HG02981 (cell line): Measurements from ENCODE around the gene BTBD6.

ENCODE experiments used
- ATAC-seq: cut with Tn5 transposase; IDR thresholded peaks from one replicate; pipeline ENCODE4 v1.9.1; 2021; ENCODE audit warnings: mild to moderate bottlenecking, moderate library complexity; ENCODE audit not compliant: unreplicated experiment

The BTBD6 gene

GRCh38 chr14:105211086-105211757 is 37.1 kb upstream of the BTBD6 start:
- no peak for ATAC-seq

- no peak for ATAC-seq
These were observed 36.6 kb upstream of the BTBD6 start for GRCh38 chr14:105211758-105212089.

DNA sequence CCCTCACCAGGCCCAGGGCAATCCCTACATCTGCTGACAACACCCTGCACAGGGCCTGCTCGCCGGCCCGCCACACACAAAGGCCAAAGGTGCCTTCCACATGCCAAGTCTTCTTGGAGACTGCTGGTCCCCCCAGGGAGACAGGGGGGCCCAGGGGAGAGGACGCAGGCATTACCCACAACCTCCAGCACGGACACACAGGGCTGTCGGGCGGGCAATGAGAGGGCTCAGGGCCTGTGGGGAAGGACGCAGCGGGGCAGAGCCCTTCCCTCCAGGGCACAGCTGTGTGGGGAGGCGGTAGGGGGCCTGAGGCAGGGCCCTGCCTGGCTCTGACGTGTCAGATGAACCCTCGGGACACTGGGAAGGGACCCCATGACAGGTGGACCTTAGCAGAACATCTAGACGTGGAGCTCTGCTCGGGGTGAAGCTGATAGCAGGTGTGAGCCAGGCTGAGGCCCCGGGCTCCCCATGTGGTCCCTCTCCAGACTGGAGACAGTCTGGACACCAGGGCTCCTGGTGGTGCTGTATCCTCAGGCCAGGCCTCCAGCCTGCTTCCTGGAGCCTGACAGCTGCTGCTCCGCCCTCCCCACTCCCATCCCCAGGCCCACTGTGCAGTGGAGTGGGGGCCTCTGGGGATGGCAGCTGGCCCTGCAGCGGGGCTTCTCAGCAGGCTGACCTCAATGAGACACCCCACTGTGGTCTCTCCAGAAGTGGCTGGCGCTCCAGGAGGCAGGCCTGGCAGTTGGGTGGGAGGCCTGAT is 35.6 kb upstream of the BTBD6 start:
- ATAC-seq, result no peak

DNA sequence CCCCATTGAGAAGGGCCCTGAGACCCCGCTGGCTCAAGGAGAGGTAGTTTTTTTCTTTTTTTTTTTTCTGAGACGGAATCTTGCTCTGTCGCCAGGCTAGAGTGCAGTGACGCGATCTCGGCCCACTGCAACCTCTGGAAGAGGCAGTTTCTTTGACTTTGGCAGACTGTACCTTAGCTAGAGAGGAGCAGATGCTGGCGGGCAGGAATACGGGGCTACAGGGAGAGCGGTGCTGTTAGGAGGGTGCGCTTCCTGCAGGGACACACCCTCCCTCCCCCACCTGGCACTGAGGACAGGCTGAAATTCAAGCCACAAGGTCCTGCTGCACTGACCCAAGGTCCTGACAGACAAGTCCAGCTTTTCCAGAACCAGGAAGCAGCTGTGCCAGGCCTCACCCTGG is 35.0 kb upstream of the BTBD6 start:
- no peak for ATAC-seq

DNA sequence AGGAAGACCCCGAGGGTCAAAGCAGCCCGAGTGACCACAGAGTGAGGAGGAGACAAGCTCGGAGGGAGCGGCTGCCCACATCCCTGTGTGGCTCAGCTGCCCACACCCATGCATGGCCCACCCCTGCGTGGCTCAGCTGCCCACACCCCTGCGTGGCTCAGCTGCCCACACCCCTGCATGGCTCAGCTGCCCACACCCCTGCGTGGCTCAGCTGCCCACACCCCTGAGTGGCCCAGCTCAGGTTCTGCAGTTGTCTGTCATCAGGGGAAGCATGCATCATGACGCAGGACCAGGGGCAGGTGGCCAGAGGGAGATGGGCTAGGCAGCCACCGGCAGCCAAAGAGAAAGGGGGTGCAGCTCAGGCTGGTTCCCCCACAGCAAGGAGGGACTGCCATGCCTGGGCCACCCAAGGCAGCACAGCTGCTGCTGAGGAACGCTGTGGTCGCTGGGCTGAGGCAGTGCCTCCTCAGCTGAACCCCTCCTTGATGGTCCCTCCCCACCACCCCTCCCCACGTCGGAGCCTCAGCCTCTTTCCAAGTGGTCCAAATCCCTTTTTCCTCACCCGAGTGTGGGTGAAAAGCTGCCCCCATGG is 33.9 kb upstream of the BTBD6 start:
- ATAC-seq, result no peak

DNA sequence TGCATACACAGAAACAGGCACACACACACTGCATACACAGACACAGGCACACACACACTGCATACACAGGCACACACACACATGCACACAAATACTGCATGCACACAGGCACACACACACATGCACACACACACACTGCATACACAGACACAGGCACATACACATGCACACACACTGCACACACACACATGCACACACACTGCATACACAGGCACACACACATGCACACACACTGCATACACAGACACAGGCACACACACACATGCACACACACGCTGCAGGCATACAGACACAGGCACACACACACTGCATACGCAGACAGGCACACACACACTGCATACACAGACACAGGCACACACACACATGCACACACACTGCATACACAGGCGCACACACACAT is 32.7 kb upstream of the BTBD6 start:
- ATAC-seq, result no peak

DNA sequence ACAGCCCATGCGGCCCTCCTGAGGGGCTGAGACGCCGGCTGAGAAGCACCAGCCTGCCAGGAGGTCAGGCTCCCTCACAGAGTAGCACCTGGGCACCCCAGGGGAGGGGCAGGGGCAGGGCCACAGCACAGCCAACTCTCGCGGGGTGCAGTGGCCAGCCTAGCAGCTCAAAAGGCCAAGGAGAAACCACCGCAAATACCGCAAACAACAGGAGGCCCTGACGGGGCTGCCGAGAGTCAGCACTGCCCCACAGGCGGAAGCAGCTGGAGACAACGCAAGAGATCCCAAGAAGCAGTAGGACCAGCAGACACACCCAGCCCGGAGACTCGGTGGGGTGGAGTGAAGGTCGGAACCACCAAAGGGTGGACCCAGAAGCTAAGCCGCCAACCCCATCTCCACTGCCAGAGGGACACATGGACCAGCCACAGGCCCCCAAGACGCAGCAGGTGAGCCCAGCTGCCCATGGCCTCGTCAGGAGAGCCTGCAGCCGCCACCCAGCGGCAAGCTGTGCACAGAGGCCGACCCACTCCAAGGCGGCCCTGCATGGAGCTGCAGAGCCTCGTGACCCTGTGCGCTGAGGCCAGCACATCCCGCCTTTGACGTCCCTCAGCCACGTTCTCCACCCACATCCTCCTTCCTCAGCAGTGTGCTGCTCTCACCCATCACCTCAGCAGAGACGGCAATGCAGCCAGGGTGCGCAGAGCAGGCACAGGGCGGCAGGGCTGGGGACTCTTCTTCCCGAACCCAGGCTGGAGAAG is 31.7 kb upstream of the BTBD6 start:
- no peak for ATAC-seq

- ATAC-seq, result no peak
These were observed 30.6 kb upstream of the BTBD6 start for GRCh38 chr14:105217774-105218173.

- ATAC-seq, result no peak
These were observed 29.7 kb upstream of the BTBD6 start for GRCh38 chr14:105218611-105219010.

DNA sequence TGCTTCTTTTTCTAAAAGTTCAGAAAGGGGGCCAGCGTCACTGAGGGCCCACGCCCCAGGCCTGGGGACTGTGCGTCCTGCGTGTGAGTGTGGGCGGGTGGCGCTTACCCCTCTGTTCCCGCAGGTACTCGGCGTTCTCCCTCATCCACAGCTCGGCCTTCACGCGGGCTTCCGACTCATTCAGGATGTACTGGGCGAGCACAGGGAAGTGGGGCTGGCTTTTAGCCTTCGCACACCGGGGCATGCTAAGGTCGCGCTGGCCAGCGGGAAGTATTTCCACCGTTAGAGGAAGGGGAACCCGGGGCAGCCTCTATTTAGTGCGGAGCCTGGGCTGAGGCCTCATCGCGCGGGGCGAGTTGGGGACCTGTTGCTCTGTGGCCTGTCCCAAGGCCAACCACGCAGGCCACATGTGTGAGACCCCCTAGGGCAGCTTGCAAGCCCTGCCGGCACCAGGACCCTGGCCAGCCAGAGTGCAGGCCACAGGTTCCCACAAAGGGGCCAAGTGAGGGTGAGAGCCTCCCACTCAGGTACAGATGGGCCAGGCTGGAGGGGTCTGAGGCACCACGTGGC is 29.2 kb upstream of the BTBD6 start:
- ATAC-seq, result no peak

- no peak for ATAC-seq
These were observed 28.6 kb upstream of the BTBD6 start for GRCh38 chr14:105219753-105220152.

DNA sequence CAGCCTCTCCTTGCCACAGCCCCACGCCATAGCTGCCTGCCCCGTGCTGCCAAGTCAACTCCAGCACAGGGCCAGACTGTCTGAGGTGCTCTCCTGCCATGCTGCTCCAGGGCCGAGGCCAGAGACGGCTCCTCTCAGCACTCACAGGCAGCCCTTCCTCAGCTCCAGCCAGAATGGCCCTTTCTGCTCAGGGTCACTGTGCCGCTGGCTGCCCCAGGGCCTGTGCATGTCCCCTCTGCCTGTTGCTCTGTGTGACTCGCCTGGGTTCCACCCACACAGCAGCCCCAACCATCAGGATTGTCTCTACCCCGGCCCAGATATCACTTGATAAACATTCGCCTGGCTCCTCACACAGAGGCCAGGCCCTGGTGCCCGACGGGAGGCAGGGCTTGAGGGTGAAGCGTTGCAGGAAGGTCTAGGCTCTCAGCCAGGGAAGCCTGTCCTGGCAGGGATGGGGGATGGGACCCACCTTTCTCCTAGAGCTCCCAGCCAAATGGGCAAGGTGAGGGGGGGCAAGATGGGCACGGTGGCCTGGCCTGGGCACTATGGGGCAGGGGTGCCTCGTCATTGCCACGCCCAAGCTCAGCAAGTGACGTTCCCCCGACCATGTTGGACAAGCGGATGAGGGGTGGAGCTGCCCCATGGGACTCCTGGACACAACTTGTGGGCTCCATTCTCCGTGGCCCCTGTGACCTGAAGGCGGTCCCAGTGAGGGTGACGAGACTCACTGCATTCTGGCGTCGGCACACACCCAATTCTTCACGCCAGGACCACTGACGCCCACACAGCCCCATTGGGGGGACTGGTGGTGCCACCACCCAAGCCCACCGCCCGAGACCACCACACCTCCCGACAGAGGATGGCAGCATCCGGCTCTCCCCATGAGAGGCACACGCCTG is 27.4 kb upstream of the BTBD6 start:
- no peak for ATAC-seq

- ATAC-seq, result no peak
These were observed 26.6 kb upstream of the BTBD6 start for GRCh38 chr14:105221598-105222178.

DNA sequence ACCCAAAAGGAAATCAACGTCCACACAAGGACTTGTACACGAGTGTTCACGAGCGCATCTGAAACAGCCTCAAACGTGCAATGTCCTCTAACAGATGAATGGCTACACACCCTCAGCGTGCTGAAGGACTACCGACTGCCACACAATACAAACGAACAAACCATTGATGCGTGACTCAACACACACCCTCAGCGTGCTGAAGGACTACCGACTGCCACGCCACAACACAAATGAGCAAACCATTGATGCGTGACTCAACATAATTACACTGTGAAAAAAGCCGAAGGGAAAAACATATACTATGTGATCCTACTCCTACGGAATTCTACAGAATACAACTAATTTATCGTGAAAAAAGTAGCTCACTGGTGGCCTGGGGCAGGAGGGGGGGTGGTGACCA is 25.1 kb upstream of the BTBD6 start:
- no peak for ATAC-seq

DNA sequence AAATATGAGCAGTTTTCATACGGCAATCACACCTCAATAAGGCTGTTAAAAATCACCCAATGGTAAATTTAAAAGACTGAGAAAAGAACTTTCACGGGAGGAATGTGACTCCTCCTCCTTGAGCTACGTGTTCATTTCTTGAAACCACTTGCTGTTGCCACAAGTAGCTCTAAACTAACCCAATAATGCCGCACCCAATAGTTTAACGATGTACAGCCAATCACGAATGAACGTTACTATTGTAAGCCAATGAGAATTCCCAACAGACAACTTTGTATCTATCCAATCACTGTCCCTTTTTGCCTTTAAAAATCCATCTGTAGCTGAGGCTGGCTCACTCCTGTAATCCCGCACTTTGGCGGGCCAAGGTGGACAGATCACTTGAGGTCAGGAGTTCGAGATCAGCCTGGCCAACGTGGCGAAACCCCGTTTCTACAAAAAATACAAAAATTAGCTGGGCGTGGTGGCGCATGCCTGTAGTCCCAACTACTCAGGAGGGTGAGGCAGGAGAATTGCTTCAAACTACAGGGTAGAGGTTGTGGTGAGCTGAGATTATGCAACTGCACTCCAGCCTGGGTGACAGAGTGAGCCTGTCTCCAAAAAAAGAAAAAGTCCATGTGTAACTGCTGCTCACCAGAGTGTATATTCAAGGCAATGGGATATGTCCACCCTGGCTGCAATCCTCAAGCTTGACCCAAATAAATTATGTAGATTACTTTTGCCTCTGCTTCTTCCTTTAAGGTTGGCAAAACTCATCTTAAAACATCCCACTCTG is 24.4 kb upstream of the BTBD6 start:
- ATAC-seq, result no peak

DNA sequence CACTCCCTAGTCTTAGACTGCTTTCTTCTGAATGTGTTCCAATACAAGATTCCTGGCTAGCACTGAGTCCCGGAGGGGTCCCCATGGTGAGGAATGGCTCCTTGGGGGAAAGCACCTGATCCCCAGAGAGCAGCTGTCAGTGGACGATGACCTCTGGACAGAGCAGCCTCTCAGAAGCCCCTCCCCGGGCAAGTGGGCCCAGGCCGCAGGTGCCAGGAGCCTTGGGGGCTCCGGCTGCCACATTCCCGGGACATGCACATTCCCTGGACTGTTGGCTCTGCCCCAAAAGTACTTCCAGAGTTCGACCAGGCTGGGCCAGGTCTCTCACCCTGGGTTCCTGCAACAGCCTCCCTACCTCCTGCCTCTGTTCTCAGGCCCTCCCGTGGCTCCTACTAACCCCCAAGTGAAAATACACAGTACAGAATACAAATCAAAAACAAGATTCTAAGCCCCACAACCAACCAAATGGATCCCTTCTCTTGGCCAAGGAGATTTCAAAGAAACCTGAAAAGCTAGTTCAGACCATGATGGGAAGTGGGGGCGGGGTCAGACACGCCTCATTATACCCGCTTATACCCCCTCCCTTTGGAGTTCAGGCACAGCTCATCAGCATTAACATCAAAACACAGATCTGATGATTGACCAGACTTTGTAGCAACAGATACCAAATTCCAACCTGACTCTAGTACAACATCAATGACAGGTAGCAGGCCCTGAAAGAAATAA is 23.3 kb upstream of the BTBD6 start:
- no peak for ATAC-seq

DNA sequence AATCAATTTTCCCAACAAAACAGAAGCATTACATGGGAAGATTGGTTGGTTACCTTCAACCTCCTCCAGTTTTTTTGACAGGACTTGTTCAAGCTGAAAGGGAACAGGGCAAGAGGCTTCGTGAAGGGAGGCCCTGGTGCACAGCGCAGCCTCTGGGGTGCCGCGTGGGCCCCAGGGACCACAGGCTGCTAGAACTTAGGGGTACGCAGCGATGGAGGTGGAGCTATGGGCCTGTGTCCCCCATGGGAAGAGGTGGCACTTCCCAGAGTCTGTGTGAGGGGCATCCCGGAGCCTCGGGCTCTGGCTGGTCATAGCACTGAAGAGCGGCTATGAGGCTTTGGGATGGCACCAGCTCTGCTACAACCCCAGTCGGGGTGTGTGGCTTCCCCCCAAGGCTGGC is 22.1 kb upstream of the BTBD6 start:
- ATAC-seq, result no peak

DNA sequence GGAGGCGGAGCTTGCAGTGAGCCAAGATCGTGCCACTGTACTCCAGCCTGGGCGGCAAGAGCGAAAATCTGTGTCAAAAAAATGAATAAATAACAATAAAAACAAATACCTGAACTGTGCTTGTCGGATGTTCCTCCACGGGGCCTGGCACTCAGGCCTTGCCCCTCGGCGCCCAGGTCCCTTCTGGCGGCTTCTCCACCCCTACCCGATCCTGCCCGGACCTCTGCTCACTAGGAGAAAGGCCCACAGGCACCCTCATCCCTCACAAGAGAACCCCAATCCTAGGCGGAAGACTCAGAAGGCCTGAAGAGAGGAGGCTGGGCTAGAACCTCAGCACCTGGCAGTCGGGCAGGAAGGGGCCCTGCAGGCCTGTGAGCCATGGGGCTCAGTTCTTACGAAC is 21.0 kb upstream of the BTBD6 start:
- no peak for ATAC-seq

GRCh38 chr14:105228562-105228961 is 19.8 kb upstream of the BTBD6 start:
- no peak for ATAC-seq
